ENCODE data around the gene PARD6G.

- TF ChIP-seq CTCF (IDR thresholded peaks at IDR 0.05) (no peak), POLR2A (IDR thresholded peaks at IDR 0.05) (no peak)
These were observed 43.2 kb downstream of the PARD6G start for GRCh38 chr18:80204142-80204541.
